K562 (cell line): ENCODE measurements around the gene GADD45G. TPM values are rescaled to one million over a fixed set of nuclear protein-coding genes. Genes with fewer than 3 reads are reported as not detected.

Experiments
- ATF7 ChIP-seq: fragments of 450-650 bp; IDR thresholded peaks from 2 replicates; pipeline ENCODE4 v1.7.1; 2014; ENCODE audit warnings: mild to moderate bottlenecking, moderate library complexity
- BHLHE40 ChIP-seq: IDR thresholded peaks from 2 replicates; pipeline ENCODE4 v1.6.1; 2011; ENCODE audit warnings: low read length, improper control_type of control experiment
- CBFA2T3 ChIP-seq: fragments of 450-650 bp; IDR thresholded peaks from 2 replicates; pipeline ENCODE4 v1.6.1; 2017
- CREB1 ChIP-seq, 2 experiments: sonication (generic) in 1 of 2; formaldehyde crosslinking in 1 of 2; IDR thresholded peaks; 2 replicates each; pipeline versions ENCODE4 v1.6.1 to v1.8.0; 2012 to 2022; ENCODE audit warnings: inconsistent platforms in 1 of 2, mild to moderate bottlenecking in 1 of 2, missing genetic modification reagents in 1 of 2, moderate library complexity in 1 of 2
- DACH1 ChIP-seq: fragments of 450-650 bp; IDR thresholded peaks from 2 replicates; pipeline ENCODE4 v1.6.1; 2018; ENCODE audit not compliant: partially characterized antibody
- GATA2 ChIP-seq: sonication (generic); formaldehyde crosslinking; IDR thresholded peaks from 2 replicates; pipeline ENCODE4 v1.4.0; 2020; ENCODE audit warnings: mild to moderate bottlenecking, missing genetic modification reagents
- IRF2 ChIP-seq: sonication (generic); formaldehyde crosslinking; IDR thresholded peaks from 2 replicates; pipeline ENCODE4 v1.8.1; 2022; ENCODE audit warnings: mild to moderate bottlenecking, missing genetic modification reagents
- L3MBTL2 ChIP-seq: fragments of 450-650 bp; IDR thresholded peaks from 2 replicates; pipeline ENCODE4 v1.6.1; 2016; ENCODE audit warnings: mild to moderate bottlenecking, moderate library complexity
- MAFG ChIP-seq: fragments of 450-650 bp; conservative IDR thresholded peaks from 2 replicates; pipeline ENCODE4 v1.6.1; 2016; ENCODE audit warnings: missing genetic modification characterization, missing compliant biosample characterization
- MAZ ChIP-seq, 2 experiments: fragments of 450-650 bp in 1 of 2; sonication (generic) in 1 of 2; formaldehyde crosslinking; IDR thresholded peaks in 1 of 2; conservative IDR thresholded peaks in 1 of 2; 2 replicates each; pipeline versions ENCODE4 v1.4.0 to v1.5.0; 2020; ENCODE audit warnings: mild to moderate bottlenecking in 1 of 2, missing genetic modification reagents in 1 of 2
- NFIC ChIP-seq: fragments of 450-650 bp; IDR thresholded peaks from 2 replicates; pipeline ENCODE4 v1.6.1; 2017; ENCODE audit warnings: mild to moderate bottlenecking, inconsistent platforms
- PHF8 ChIP-seq: fragments of 200-600 bp; sonication (generic); IDR thresholded peaks from 2 replicates; pipeline ENCODE4 v1.6.1; 2012; ENCODE audit warnings: mixed run types, mild to moderate bottlenecking, inconsistent platforms, low read length, moderate library complexity, borderline replicate concordance
- RAD51 ChIP-seq: fragments of 450-650 bp; IDR thresholded peaks from 2 replicates; pipeline ENCODE4 v1.7.1; 2016; ENCODE audit warnings: low read depth, mild to moderate bottlenecking, borderline replicate concordance
- SMAD4 ChIP-seq: fragments of 250-450 bp; sonication (Bioruptor Pico); conservative IDR thresholded peaks from 2 replicates; pipeline ENCODE4 v1.8.0; 2021; ENCODE audit warnings: inconsistent platforms, mild to moderate bottlenecking, moderate library complexity
- SRF ChIP-seq, 2 experiments: fragments of 250-450, 450-650 bp in 1 of 2; sonication (Bioruptor Pico) in 1 of 2; sonication (generic) in 1 of 2; formaldehyde crosslinking; IDR thresholded peaks; 2 replicates each; pipeline versions ENCODE4 v1.5.0 to v1.5.1; 2020 to 2022; ENCODE audit warnings: mild to moderate bottlenecking in 1 of 2, missing genetic modification reagents in 1 of 2
- ZNF165 ChIP-seq: fragments of 250-450 bp; sonication (Bioruptor Pico); IDR thresholded peaks from 2 replicates; pipeline ENCODE4 v1.4.0; 2020; ENCODE audit warnings: borderline replicate concordance
- ZNF436 ChIP-seq: fragments of 250-450, 450-650 bp; sonication (Bioruptor Pico); formaldehyde crosslinking; IDR thresholded peaks from 2 replicates; pipeline ENCODE4 v1.7.0; 2020; ENCODE audit warnings: mild to moderate bottlenecking
- polyA plus RNA-seq, 8 experiments: library from polyadenylated mRNA; depleted of rRNA in 4 of 8; stranded (reverse) in 5 of 8; unstranded in 3 of 8; fragments of >200 nt; fragmentation: Nextera tagmentation in 2 of 8; fragmentation: Illumina TruSeq in 1 of 8; extraction: Ambion mirVana in 2 of 8; extraction: Trizol in 1 of 8; gene quantifications; 2 replicates each; pipeline versions ENCODE4 v1.2.1 to v1.2.3, GENCODE V29; 2011 to 2014; ENCODE audit warnings: inconsistent platforms in 1 of 8, missing spikeins in 1 of 8
- total RNA-seq, 7 experiments: library from RNA; depleted of rRNA in 6 of 7; stranded (reverse); fragments of >200 nt in 6 of 7; fragmentation: Illumina TruSeq in 2 of 7; extraction: Trizol in 2 of 7; gene quantifications; 2 replicates each; pipeline versions ENCODE4 v1.2.1 to v1.2.3, GENCODE V29; 2011 to 2021; ENCODE audit warnings: low replicate concordance in 1 of 7
- TF ChIP-seq, protein P1 (sequence below): fragments of 450-650 bp; IDR thresholded peaks from 2 replicates; pipeline ENCODE4 v1.6.1; 2016; ENCODE audit warnings: borderline replicate concordance
- TF ChIP-seq, protein P2 (sequence below): sonication (generic); formaldehyde crosslinking; IDR thresholded peaks from 2 replicates; pipeline ENCODE4 v1.5.0; 2020; ENCODE audit warnings: missing genetic modification reagents
- TF ChIP-seq, protein P3 (sequence below): sonication (generic); formaldehyde crosslinking; IDR thresholded peaks from 2 replicates; pipeline ENCODE4 v1.8.1; 2023; ENCODE audit warnings: missing genetic modification reagents, mild to moderate bottlenecking, borderline replicate concordance

Gene GADD45G
- total and polyA plus RNA-seq, 9 of the 15 experiments (the other 6 are each of a cell fraction or from before 2014, with no cell fraction given), result 0.20 to 0.34 TPM; not detected in 7

DNA sequence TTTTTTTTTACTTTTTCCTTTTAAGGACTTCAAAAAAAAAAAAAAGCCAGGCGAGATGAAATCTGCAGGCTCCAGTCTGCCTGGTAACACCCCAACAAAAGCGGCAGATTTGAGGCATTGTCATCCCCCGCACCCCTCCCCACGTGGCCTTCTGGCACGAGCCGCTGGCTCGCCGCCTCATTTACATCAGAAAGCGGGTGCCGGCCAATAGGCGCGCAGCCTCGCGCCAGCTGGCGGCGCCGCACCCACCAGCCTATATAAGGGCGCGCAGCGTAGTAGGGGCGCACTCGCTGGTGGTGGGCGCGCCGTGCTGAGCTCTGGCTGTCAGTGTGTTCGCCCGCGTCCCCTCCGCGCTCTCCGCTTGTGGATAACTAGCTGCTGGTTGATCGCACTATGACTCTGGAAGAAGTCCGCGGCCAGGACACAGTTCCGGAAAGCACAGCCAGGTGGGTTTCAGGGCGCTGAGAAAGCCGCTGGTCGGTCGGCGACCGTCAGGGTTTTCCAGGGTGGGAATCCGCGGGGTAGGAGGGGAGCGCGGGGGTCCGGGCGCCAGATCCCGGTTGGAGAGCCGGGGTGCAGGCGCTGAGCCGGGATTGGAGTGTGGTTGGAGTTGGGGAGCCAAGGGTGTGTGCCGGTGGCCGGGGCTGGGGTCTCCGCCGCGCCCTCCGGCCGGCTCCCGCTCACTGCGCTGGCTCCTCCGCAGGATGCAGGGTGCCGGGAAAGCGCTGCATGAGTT is at the start of gene GADD45G (continued):
- TF ChIP-seq L3MBTL2 (peak; percentile 81), CBFA2T3 (0 out of 2 replicates have a peak, but pooled peaks have one; percentile 19), MAZ (CRISPR knock-in tag; conservative IDR thresholded peaks at IDR 0.05 in 1 of 2, IDR thresholded peaks at IDR 0.05 in 1 of 2) (0 out of 4 replicates have a peak, but pooled peaks of 1 of the 2 experiments have one; percentile 19), ZNF436 (CRISPR knock-in tag) (no peak), MAFG (tag) (0 out of 2 replicates have a peak, but pooled peaks have one; percentile 14), SRF (CRISPR knock-in tag; IDR thresholded peaks at IDR 0.05) (peak in 1 of 2 experiments; percentile 68; a peak in 1 of 4 replicates), CREB1 (IDR thresholded peaks at IDR 0.05) (no peak), CREB1 (CRISPR knock-in tag; IDR thresholded peaks at IDR 0.05) (no peak), IRF2 (CRISPR knock-in tag) (no peak), BHLHE40 (peak; percentile 94), DACH1 (peak; percentile 36), SMAD4 (0 out of 2 replicates have a peak, but pooled peaks have one; percentile 42), PHF8 (peak; percentile 14; the same call in 1 of the 2 replicates), ZNF165 (CRISPR knock-in tag) (no peak), NFIC (0 out of 2 replicates have a peak, but pooled peaks have one; percentile 16), RAD51 (peak; percentile 43; the same call in 1 of the 2 replicates), ATF7 (0 out of 2 replicates have a peak, but pooled peaks have one; percentile 29), GATA2 (no peak)
- TF ChIP-seq, protein P1, sequence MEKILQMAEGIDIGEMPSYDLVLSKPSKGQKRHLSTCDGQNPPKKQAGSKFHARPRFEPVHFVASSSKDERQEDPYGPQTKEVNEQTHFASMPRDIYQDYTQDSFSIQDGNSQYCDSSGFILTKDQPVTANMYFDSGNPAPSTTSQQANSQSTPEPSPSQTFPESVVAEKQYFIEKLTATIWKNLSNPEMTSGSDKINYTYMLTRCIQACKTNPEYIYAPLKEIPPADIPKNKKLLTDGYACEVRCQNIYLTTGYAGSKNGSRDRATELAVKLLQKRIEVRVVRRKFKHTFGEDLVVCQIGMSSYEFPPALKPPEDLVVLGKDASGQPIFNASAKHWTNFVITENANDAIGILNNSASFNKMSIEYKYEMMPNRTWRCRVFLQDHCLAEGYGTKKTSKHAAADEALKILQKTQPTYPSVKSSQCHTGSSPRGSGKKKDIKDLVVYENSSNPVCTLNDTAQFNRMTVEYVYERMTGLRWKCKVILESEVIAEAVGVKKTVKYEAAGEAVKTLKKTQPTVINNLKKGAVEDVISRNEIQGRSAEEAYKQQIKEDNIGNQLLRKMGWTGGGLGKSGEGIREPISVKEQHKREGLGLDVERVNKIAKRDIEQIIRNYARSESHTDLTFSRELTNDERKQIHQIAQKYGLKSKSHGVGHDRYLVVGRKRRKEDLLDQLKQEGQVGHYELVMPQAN, result no peak
- TF ChIP-seq, protein P2, sequence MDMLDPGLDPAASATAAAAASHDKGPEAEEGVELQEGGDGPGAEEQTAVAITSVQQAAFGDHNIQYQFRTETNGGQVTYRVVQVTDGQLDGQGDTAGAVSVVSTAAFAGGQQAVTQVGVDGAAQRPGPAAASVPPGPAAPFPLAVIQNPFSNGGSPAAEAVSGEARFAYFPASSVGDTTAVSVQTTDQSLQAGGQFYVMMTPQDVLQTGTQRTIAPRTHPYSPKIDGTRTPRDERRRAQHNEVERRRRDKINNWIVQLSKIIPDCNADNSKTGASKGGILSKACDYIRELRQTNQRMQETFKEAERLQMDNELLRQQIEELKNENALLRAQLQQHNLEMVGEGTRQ (CRISPR knock-in tag), result peak; percentile 67
- TF ChIP-seq, protein P3, sequence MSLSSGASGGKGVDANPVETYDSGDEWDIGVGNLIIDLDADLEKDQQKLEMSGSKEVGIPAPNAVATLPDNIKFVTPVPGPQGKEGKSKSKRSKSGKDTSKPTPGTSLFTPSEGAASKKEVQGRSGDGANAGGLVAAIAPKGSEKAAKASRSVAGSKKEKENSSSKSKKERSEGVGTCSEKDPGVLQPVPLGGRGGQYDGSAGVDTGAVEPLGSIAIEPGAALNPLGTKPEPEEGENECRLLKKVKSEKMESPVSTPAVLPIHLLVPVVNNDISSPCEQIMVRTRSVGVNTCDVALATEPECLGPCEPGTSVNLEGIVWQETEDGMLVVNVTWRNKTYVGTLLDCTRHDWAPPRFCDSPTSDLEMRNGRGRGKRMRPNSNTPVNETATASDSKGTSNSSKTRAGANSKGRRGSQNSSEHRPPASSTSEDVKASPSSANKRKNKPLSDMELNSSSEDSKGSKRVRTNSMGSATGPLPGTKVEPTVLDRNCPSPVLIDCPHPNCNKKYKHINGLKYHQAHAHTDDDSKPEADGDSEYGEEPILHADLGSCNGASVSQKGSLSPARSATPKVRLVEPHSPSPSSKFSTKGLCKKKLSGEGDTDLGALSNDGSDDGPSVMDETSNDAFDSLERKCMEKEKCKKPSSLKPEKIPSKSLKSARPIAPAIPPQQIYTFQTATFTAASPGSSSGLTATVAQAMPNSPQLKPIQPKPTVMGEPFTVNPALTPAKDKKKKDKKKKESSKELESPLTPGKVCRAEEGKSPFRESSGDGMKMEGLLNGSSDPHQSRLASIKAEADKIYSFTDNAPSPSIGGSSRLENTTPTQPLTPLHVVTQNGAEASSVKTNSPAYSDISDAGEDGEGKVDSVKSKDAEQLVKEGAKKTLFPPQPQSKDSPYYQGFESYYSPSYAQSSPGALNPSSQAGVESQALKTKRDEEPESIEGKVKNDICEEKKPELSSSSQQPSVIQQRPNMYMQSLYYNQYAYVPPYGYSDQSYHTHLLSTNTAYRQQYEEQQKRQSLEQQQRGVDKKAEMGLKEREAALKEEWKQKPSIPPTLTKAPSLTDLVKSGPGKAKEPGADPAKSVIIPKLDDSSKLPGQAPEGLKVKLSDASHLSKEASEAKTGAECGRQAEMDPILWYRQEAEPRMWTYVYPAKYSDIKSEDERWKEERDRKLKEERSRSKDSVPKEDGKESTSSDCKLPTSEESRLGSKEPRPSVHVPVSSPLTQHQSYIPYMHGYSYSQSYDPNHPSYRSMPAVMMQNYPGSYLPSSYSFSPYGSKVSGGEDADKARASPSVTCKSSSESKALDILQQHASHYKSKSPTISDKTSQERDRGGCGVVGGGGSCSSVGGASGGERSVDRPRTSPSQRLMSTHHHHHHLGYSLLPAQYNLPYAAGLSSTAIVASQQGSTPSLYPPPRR (CRISPR knock-in tag), result no peak
